Measurements from ENCODE around the gene SF3A1. TPM values are rescaled to one million over a fixed set of nuclear protein-coding genes. Genes with fewer than 3 reads are reported as not detected.

SF3A1 gene
- total RNA-seq, 1 experiment from 2014 or later: 182 TPM

GRCh38 chr22:30286813-30287647 lies 69.7 kb downstream of the SF3A1 start:
- Histone ChIP-seq H3K27me3 (replicated peaks; ENCODE audit: control insufficient read depth, insufficient read depth, low read length) (no peaks in the 10 kb centered on the region), H3K36me3 (ENCODE audit: control insufficient read depth, insufficient read depth, low read length) (no peaks in the 10 kb centered on the region; the same call in 1 of the 2 replicates), H3K4me1 (peaks cover 4% of the 10 kb centered on the region), H3K9me3 (no peaks in the 10 kb centered on the region), H3K4me3 (ENCODE audit: low read depth, low read length) (no peak overlapping the region)
- Mint-ChIP-seq H3K9me3 (ENCODE audit: unreplicated experiment) (no peaks in the 10 kb centered on the region), H3K27ac (ENCODE audit: unreplicated experiment) (no peak overlapping the region), H3K36me3 (ENCODE audit: insufficient read depth, unreplicated experiment) (no peaks in the 10 kb centered on the region), H3K4me1 (ENCODE audit: low read depth, unreplicated experiment) (peaks cover 11% of the 10 kb centered on the region), H3K4me3 (ENCODE audit: unreplicated experiment) (no peak overlapping the region), H3K27me3 (ENCODE audit: insufficient read depth, unreplicated experiment) (no peaks in the 10 kb centered on the region)
- intact Hi-C loops (cut with micrococcal nuclease; ENCODE audit: unreplicated experiment): loop anchor here (1.0 to 10.0 kb wide), 3 partner anchors 24 to 198 kb away; no protein-coding TSS in a partner anchor
- TF ChIP-seq CTCF (IDR thresholded peaks at IDR 0.05; ENCODE audit: insufficient read depth in 1 of 2, low read depth in 1 of 2, low read length in 1 of 2, severe bottlenecking in 1 of 2, unreplicated experiment in 1 of 2): peak; percentile 92 to 94
- ChIA-PET CTCF (interaction anchor here (0.8 to 4.4 kb wide), 17 partner anchors 9 to 137 kb away, joined by 3 to 106 read pairs (median 6); partner anchors contain the start of genes CCDC157, RNF215, SF3A1 and TBC1D10A), POLR2A (interaction anchor here (0.5 to 1.2 kb wide), 4 partner anchors 11 to 78 kb away, joined by 3 to 14 read pairs (median 4); partner anchors contain the start of genes CCDC157, SF3A1 and TBC1D10A)
- BruUV-seq (replicated peaks): no TSS peak
- DNase-seq: peak; percentile 84 to 90

- Mint-ChIP-seq H3K9me3 (ENCODE audit: unreplicated experiment) (no peaks in the 10 kb centered on the region), H3K27me3 (ENCODE audit: insufficient read depth, unreplicated experiment) (no peaks in the 10 kb centered on the region), H3K4me3 (ENCODE audit: unreplicated experiment) (no peak overlapping the region), H3K4me1 (ENCODE audit: low read depth, unreplicated experiment) (peaks cover 11% of the 10 kb centered on the region), H3K27ac (ENCODE audit: unreplicated experiment) (no peak overlapping the region), H3K36me3 (ENCODE audit: insufficient read depth, unreplicated experiment) (no peaks in the 10 kb centered on the region)
- Histone ChIP-seq H3K36me3 (ENCODE audit: control insufficient read depth, insufficient read depth, low read length) (no peaks in the 10 kb centered on the region; the same call in 1 of the 2 replicates), H3K4me1 (peaks cover 4% of the 10 kb centered on the region), H3K27me3 (replicated peaks; ENCODE audit: control insufficient read depth, insufficient read depth, low read length) (no peaks in the 10 kb centered on the region), H3K9me3 (no peaks in the 10 kb centered on the region), H3K4me3 (ENCODE audit: low read depth, low read length) (no peak overlapping the region)
- ChIA-PET POLR2A (no interaction called here), CTCF (interaction anchor here (0.5 kb wide), 1 partner anchor 67 kb away, joined by 3 read pairs; no protein-coding TSS in a partner anchor)
- BruUV-seq (replicated peaks): no TSS peak
- intact Hi-C loops (cut with micrococcal nuclease; ENCODE audit: unreplicated experiment): loop anchor here (5.0 to 10.0 kb wide), 2 partner anchors 66 to 198 kb away; no protein-coding TSS in a partner anchor
- TF ChIP-seq CTCF (IDR thresholded peaks at IDR 0.05; ENCODE audit: insufficient read depth in 1 of 2, low read depth in 1 of 2, low read length in 1 of 2, severe bottlenecking in 1 of 2, unreplicated experiment in 1 of 2): no peak
- DNase-seq: no peak
Measured at GRCh38 chr22:30286331-30286730, 70.4 kb downstream of the SF3A1 start.

- intact Hi-C loops (cut with micrococcal nuclease; ENCODE audit: unreplicated experiment): loop anchor here (5.0 to 10.0 kb wide), 2 partner anchors 66 to 199 kb away; no protein-coding TSS in a partner anchor
- H3K9me3 Mint-ChIP-seq (ENCODE audit: unreplicated experiment): no peaks in the 10 kb centered on the region
- H3K36me3 Mint-ChIP-seq (ENCODE audit: insufficient read depth, unreplicated experiment): no peaks in the 10 kb centered on the region
- BruUV-seq (replicated peaks): no TSS peak
- H3K36me3 ChIP-seq (ENCODE audit: control insufficient read depth, insufficient read depth, low read length): no peaks in the 10 kb centered on the region; the same call in 1 of the 2 replicates
- H3K27me3 ChIP-seq (replicated peaks; ENCODE audit: control insufficient read depth, insufficient read depth, low read length): no peaks in the 10 kb centered on the region
- no peaks in the 10 kb centered on the region for H3K27me3 Mint-ChIP-seq (ENCODE audit: insufficient read depth, unreplicated experiment)
- no peak overlapping the region for H3K27ac Mint-ChIP-seq (ENCODE audit: unreplicated experiment)
- TF ChIP-seq CTCF (IDR thresholded peaks at IDR 0.05; ENCODE audit: insufficient read depth in 1 of 2, low read depth in 1 of 2, low read length in 1 of 2, severe bottlenecking in 1 of 2, unreplicated experiment in 1 of 2): no peak
- no peaks in the 10 kb centered on the region for H3K9me3 ChIP-seq
- no peak for DNase-seq
- ChIA-PET CTCF (interaction anchor here (0.5 kb wide), 1 partner anchor 68 kb away, joined by 3 read pairs; no protein-coding TSS in a partner anchor), POLR2A (no interaction called here)
- H3K4me3 Mint-ChIP-seq (ENCODE audit: unreplicated experiment): no peak overlapping the region
- H3K4me1 ChIP-seq: peaks cover 4% of the 10 kb centered on the region
- H3K4me3 ChIP-seq (ENCODE audit: low read depth, low read length): no peak overlapping the region
- peaks cover 11% of the 10 kb centered on the region for H3K4me1 Mint-ChIP-seq (ENCODE audit: low read depth, unreplicated experiment)
Measured at GRCh38 chr22:30285846-30286200, 70.9 kb downstream of the SF3A1 start.

Data from Caco-2 (cell line).